Suprapubic skin (tissue), 4 donors: ENCODE measurements around the gene TAF1B. TPM values are rescaled to one million over a fixed set of nuclear protein-coding genes. Genes with fewer than 3 reads are reported as not detected.

Experiments used
- DNase-seq, 2 donors: peaks; one replicate each; pipeline ENCODE4 v3.0.0-alpha.2; 2019; ENCODE audit warnings: low spot score in 2 of 2
- H3K27ac ChIP-seq: fragments of 200-600 bp; sonication (generic); one replicate; pipeline ENCODE4 v1.5.1; 2019
- H3K27me3 ChIP-seq: fragments of 200-600 bp; sonication (generic); one replicate; pipeline ENCODE4 v1.5.1; 2019
- H3K36me3 ChIP-seq: fragments of 200-600 bp; sonication (generic); one replicate; pipeline ENCODE4 v1.5.1; 2019
- H3K4me1 ChIP-seq: fragments of 200-600 bp; sonication (generic); one replicate; pipeline ENCODE4 v1.5.1; 2019
- H3K4me3 ChIP-seq: fragments of 200-600 bp; sonication (generic); one replicate; pipeline ENCODE4 v1.5.1; 2019; ENCODE audit warnings: mild to moderate bottlenecking
- H3K9me3 ChIP-seq: fragments of 200-600 bp; sonication (generic); one replicate; pipeline ENCODE4 v1.5.1; 2019
- CTCF ChIP-seq, 2 donors: fragments of 200-600 bp in 1 of 2; fragments of 450-650 bp in 1 of 2; sonication (generic) in 1 of 2; IDR thresholded peaks; one replicate each; pipeline ENCODE4 v1.5.1; 2016 to 2019; ENCODE audit warnings: antibody characterized with exemption in 2 of 2, mild to moderate bottlenecking in 1 of 2, moderate library complexity in 1 of 2
- EP300 ChIP-seq: sonication (generic); formaldehyde crosslinking; IDR thresholded peaks from one replicate; pipeline ENCODE4 v1.6.1; 2017; ENCODE audit warnings: antibody characterized with exemption
- POLR2A ChIP-seq, 2 donors: fragments of 450-650 bp; IDR thresholded peaks; one replicate each; pipeline ENCODE4 v1.6.1; 2017; ENCODE audit warnings: antibody characterized with exemption in 2 of 2, mild to moderate bottlenecking in 2 of 2, moderate library complexity in 2 of 2
- POLR2AphosphoS5 ChIP-seq, 3 donors: sonication (generic); formaldehyde crosslinking; IDR thresholded peaks; one replicate each; pipeline ENCODE4 v1.6.1; 2017; ENCODE audit warnings: antibody characterized with exemption in 3 of 3
- whole genome bisulfite sequencing: methylation state at CpG from one replicate; pipeline ENCODE4 v1.1.5; 2018; 5-methylcytosine and 5-hydroxymethylcytosine counted together
- total RNA-seq, 4 donors: library from RNA; depleted of rRNA; stranded (reverse); fragments of >200 nt; gene quantifications; one replicate each; pipeline ENCODE4 v1.1.0, GENCODE V29; 2016

The TAF1B gene
- total RNA-seq, 4 donors from 2014 or later, result 12.7 to 24.0 (median 18.0) TPM

GRCh38 chr2:9877026-9877425 is 33.8 kb downstream of the TAF1B start:
- no peak for DNase-seq
- Histone ChIP-seq H3K27ac (no peak overlapping the region), H3K36me3 (peaks cover 46% of the 10 kb centered on the region), H3K9me3 (no peaks in the 10 kb centered on the region), H3K4me1 (no peaks in the 10 kb centered on the region), H3K4me3 (no peak overlapping the region), H3K27me3 (no peaks in the 10 kb centered on the region)
- 29% methylated on average over 2 of the region's 2 CpGs for WGBS
- TF ChIP-seq EP300, result no peak
- TF ChIP-seq CTCF (IDR thresholded peaks at IDR 0.05), result no peak
- TF ChIP-seq POLR2AphosphoS5 (IDR thresholded peaks at IDR 0.05), result no peak
- no peak for TF ChIP-seq POLR2A (IDR thresholded peaks at IDR 0.05)

DNA sequence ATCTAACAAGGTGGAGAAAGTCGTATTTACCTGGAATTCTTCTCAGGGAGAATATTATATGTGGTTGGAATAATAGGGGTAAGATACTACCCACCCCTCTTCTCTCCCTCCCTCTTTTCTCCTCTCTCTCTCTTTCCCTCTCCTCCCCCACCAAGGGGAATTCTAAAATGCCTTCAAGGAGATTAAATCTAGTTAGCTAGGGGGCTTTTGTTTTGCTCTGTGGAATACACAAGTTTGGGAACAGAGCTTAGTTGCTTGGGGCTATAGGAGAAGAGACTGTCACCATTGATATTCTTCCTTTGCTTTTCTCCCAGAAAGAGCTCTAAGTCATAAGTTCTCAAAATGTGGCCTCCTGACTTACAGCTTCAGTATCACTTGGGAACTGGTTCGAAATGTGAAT is 34.5 kb downstream of the TAF1B start:
- WGBS, result 93% methylated on average over 2 of the region's 2 CpGs
- TF ChIP-seq CTCF (IDR thresholded peaks at IDR 0.05) (no peak), POLR2AphosphoS5 (IDR thresholded peaks at IDR 0.05) (no peak), POLR2A (IDR thresholded peaks at IDR 0.05) (no peak), EP300 (no peak)
- Histone ChIP-seq H3K27me3 (no peaks in the 10 kb centered on the region), H3K9me3 (no peaks in the 10 kb centered on the region), H3K4me1 (no peaks in the 10 kb centered on the region), H3K4me3 (no peak overlapping the region), H3K36me3 (peaks cover 53% of the 10 kb centered on the region), H3K27ac (no peak overlapping the region)
- DNase-seq, result no peak

GRCh38 chr2:9879455-9880194 is 36.4 kb downstream of the TAF1B start:
- WGBS, result 71% methylated on average over 7 of the region's 7 CpGs
- Histone ChIP-seq H3K27ac (no peak overlapping the region), H3K4me3 (no peak overlapping the region), H3K36me3 (peaks cover 53% of the 10 kb centered on the region), H3K9me3 (no peaks in the 10 kb centered on the region), H3K4me1 (no peaks in the 10 kb centered on the region), H3K27me3 (no peaks in the 10 kb centered on the region)
- TF ChIP-seq POLR2A (IDR thresholded peaks at IDR 0.05), result no peak
- TF ChIP-seq CTCF (IDR thresholded peaks at IDR 0.05), result no peak
- TF ChIP-seq EP300, result no peak
- TF ChIP-seq POLR2AphosphoS5 (IDR thresholded peaks at IDR 0.05), result no peak
- DNase-seq, result no peak

DNA sequence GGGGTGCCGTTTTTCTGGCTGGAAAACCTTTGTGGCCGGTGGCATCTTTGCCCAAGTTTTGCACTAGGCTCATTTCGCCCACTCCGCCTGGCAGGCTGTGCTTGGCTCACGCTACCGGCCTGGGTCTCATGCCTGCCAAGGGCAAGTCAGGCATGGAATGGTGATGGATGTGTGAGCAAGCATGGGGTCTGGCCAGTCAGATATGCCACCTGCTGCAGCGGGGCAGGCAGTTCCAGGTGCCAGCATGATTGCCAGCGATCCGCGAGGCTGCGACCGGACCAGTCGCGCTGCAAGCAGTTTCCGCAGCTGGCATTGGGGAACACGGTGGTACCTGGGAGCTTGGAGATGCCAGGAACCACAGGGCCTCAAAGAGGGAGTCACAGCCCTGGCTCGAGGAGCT is 40.6 kb downstream of the TAF1B start:
- H3K27ac ChIP-seq, result no peak overlapping the region
- no peak for DNase-seq
- no peaks in the 10 kb centered on the region for H3K4me1 ChIP-seq
- WGBS, result 85% methylated on average over 17 of the region's 17 CpGs
- no peaks in the 10 kb centered on the region for H3K9me3 ChIP-seq
- H3K36me3 ChIP-seq, result peaks cover 24% of the 10 kb centered on the region
- no peak for TF ChIP-seq POLR2AphosphoS5 (IDR thresholded peaks at IDR 0.05)
- TF ChIP-seq EP300, result no peak
- no peak for TF ChIP-seq CTCF (IDR thresholded peaks at IDR 0.05)
- no peak for TF ChIP-seq POLR2A (IDR thresholded peaks at IDR 0.05)
- no peaks in the 10 kb centered on the region for H3K27me3 ChIP-seq
- H3K4me3 ChIP-seq, result no peak overlapping the region

DNA sequence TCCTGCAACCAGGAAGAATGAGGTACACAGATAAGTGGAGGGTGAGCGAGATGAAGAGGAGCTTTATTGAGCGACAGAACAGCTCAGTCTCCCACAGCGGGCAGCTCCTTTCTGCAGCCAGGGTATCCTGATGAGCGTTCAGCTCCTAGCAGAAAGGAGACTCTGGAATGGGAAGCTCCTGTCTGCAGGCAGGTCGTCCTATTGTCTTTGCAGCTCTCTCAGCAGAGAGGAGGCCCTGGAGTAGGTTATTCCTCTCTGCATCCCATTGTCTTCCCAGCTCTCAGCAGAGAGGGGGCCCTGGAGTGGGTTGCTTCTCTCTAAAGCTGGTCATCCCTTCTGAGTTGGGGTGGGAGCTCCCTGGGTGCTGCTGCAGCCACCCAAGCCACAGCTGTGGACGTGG is 41.2 kb downstream of the TAF1B start:
- Histone ChIP-seq H3K4me1 (no peaks in the 10 kb centered on the region), H3K27me3 (no peaks in the 10 kb centered on the region), H3K36me3 (peaks cover 24% of the 10 kb centered on the region), H3K9me3 (no peaks in the 10 kb centered on the region), H3K4me3 (no peak overlapping the region), H3K27ac (no peak overlapping the region)
- 100% methylated on average over 6 of the region's 6 CpGs for WGBS
- no peak for TF ChIP-seq EP300
- no peak for TF ChIP-seq POLR2AphosphoS5 (IDR thresholded peaks at IDR 0.05)
- no peak for DNase-seq
